Measurements from ENCODE around the gene PP2D1. TPM values are rescaled to one million over a fixed set of nuclear protein-coding genes. Genes with fewer than 3 reads are reported as not detected.

The PP2D1 gene
- polyA plus RNA-seq, 1 of the 3 experiments (the other 2 are of a cell fraction): not detected

GRCh38 chr3:20054549-20054987 lies 42.5 kb upstream of the PP2D1 start (continued):
- TF ChIP-seq FOXJ3 (CRISPR knock-in tag; IDR thresholded peaks at IDR 0.05) (no peak), RCOR1 (IDR thresholded peaks at IDR 0.05; ENCODE audit: low read length) (peak; percentile 54), GABPA (IDR thresholded peaks at IDR 0.05; ENCODE audit: low read depth) (no peak), RAD21 (IDR thresholded peaks at IDR 0.05; ENCODE audit: low read length) (no peak), TEAD4 (IDR thresholded peaks at IDR 0.05; ENCODE audit: borderline replicate concordance, insufficient read depth) (peak; percentile 94; the same call in 1 of the 2 replicates), MAX (IDR thresholded peaks at IDR 0.05; ENCODE audit: low read depth) (peak; percentile 58; the same call in 1 of the 2 replicates), JUND (IDR thresholded peaks at IDR 0.05) (peak; percentile 99), GATA2 (CRISPR knock-in tag; IDR thresholded peaks at IDR 0.05) (no peak), FOXM1 (IDR thresholded peaks at IDR 0.05; ENCODE audit: low read depth) (peak; percentile 67; the same call in 1 of the 2 replicates), RFX5 (IDR thresholded peaks at IDR 0.05; ENCODE audit: low read length) (no peak), EP300 (IDR thresholded peaks at IDR 0.05; ENCODE audit: borderline replicate concordance in 1 of 2, low read depth in 1 of 2, low read length in 1 of 2) (peak; percentile 90 to 97)

DNA sequence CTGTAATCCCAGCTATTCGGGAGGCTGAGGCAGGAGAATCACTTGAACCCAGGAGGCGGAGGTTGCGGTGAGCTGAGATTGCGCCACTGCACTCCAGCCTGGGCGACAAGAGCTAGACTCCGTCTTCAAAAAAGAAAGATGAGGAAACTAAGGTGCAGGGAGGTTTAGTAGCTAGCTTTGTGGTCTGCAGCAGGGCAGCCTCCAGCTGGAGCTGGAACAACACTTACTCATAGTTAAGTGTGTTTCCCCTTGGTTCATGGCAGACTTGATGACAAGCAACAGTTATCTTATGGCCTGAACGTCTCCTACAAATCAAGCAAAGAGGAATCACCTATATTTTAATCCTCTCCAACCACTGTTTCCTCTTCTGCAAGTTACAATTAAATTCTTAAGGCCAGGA lies 40.8 kb upstream of the PP2D1 start:
- POLR2A ChIA-PET: interaction anchor here (1.4 kb wide), 1 partner anchor 11 kb away, joined by 3 read pairs; no protein-coding TSS in a partner anchor
- no peak overlapping the region for H3K9ac ChIP-seq
- H2AFZ ChIP-seq (ENCODE audit: low read depth): no peak overlapping the region
- no peaks in the 10 kb centered on the region for H3K9me2 ChIP-seq
- no peak overlapping the region for H3K4me3 ChIP-seq (ENCODE audit: low read depth in 2 of 2, low read length in 1 of 2)
- WGBS (ENCODE audit: low lambda C conversion rate): 94% methylated on average over 7 of the region's 7 CpGs
- no peaks in the 10 kb centered on the region for H3K27me3 ChIP-seq (ENCODE audit: insufficient read depth)
- H3K4me1 ChIP-seq (ENCODE audit: control insufficient read depth in 1 of 2, insufficient read depth in 2 of 2, low read depth in 1 of 2, low read length in 1 of 2): peaks cover 17 to 48% of the 10 kb centered on the region in 2 experiments; a peak in 3 of 4 replicates
- H3K79me2 ChIP-seq (ENCODE audit: insufficient read depth): no peaks in the 10 kb centered on the region
- CTCF ChIA-PET: interaction anchor here (1.5 kb wide), 1 partner anchor 14 kb away, joined by 3 read pairs; no protein-coding TSS in a partner anchor
- no peak for DNase-seq
- H3K36me3 ChIP-seq (replicated peaks in 1 of 2; ENCODE audit: control insufficient read depth in 1 of 2, insufficient read depth in 2 of 2, low read length in 1 of 2): no peaks in the 10 kb centered on the region
- no peak overlapping the region for H3K27ac ChIP-seq (ENCODE audit: low read depth in 2 of 2, low read length in 1 of 2)
- peaks cover 13% of the 10 kb centered on the region; the same call in 1 of the 2 replicates for H4K20me1 ChIP-seq (ENCODE audit: insufficient read depth)
- H3F3A ChIP-seq (replicated peaks; ENCODE audit: insufficient read depth): peaks cover 9% of the 10 kb centered on the region
- H3K9me3 ChIP-seq: no peaks in the 10 kb centered on the region
- no peak overlapping the region for H3K4me2 ChIP-seq
- no peak for TF ChIP-seq TEAD4 (IDR thresholded peaks at IDR 0.05; ENCODE audit: borderline replicate concordance, insufficient read depth)
- TF ChIP-seq USF2 (IDR thresholded peaks at IDR 0.05; ENCODE audit: borderline replicate concordance, low read depth, low read length): no peak
- TF ChIP-seq ELF1 (IDR thresholded peaks at IDR 0.05): no peak
- TF ChIP-seq, protein P1, sequence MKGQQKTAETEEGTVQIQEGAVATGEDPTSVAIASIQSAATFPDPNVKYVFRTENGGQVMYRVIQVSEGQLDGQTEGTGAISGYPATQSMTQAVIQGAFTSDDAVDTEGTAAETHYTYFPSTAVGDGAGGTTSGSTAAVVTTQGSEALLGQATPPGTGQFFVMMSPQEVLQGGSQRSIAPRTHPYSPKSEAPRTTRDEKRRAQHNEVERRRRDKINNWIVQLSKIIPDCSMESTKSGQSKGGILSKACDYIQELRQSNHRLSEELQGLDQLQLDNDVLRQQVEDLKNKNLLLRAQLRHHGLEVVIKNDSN (IDR thresholded peaks at IDR 0.05; ENCODE audit: borderline replicate concordance, low read depth): no peak
- no peak for TF ChIP-seq RXRA (IDR thresholded peaks at IDR 0.05; ENCODE audit: borderline replicate concordance, low read depth)
- no peak for TF ChIP-seq CHD2 (IDR thresholded peaks at IDR 0.05; ENCODE audit: low read length, partially characterized antibody)
- no peak for TF ChIP-seq MAX (IDR thresholded peaks at IDR 0.05; ENCODE audit: low read depth)
- TF ChIP-seq, protein P2, sequence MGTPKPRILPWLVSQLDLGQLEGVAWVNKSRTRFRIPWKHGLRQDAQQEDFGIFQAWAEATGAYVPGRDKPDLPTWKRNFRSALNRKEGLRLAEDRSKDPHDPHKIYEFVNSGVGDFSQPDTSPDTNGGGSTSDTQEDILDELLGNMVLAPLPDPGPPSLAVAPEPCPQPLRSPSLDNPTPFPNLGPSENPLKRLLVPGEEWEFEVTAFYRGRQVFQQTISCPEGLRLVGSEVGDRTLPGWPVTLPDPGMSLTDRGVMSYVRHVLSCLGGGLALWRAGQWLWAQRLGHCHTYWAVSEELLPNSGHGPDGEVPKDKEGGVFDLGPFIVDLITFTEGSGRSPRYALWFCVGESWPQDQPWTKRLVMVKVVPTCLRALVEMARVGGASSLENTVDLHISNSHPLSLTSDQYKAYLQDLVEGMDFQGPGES (IDR thresholded peaks at IDR 0.05; ENCODE audit: low read depth, low read length): no peak
- no peak for TF ChIP-seq NRF1 (IDR thresholded peaks at IDR 0.05; ENCODE audit: low read depth, low read length)
- TF ChIP-seq FOXJ3 (CRISPR knock-in tag; IDR thresholded peaks at IDR 0.05): no peak
- TF ChIP-seq, protein P3, sequence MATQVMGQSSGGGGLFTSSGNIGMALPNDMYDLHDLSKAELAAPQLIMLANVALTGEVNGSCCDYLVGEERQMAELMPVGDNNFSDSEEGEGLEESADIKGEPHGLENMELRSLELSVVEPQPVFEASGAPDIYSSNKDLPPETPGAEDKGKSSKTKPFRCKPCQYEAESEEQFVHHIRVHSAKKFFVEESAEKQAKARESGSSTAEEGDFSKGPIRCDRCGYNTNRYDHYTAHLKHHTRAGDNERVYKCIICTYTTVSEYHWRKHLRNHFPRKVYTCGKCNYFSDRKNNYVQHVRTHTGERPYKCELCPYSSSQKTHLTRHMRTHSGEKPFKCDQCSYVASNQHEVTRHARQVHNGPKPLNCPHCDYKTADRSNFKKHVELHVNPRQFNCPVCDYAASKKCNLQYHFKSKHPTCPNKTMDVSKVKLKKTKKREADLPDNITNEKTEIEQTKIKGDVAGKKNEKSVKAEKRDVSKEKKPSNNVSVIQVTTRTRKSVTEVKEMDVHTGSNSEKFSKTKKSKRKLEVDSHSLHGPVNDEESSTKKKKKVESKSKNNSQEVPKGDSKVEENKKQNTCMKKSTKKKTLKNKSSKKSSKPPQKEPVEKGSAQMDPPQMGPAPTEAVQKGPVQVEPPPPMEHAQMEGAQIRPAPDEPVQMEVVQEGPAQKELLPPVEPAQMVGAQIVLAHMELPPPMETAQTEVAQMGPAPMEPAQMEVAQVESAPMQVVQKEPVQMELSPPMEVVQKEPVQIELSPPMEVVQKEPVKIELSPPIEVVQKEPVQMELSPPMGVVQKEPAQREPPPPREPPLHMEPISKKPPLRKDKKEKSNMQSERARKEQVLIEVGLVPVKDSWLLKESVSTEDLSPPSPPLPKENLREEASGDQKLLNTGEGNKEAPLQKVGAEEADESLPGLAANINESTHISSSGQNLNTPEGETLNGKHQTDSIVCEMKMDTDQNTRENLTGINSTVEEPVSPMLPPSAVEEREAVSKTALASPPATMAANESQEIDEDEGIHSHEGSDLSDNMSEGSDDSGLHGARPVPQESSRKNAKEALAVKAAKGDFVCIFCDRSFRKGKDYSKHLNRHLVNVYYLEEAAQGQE (IDR thresholded peaks at IDR 0.05; ENCODE audit: low read depth, low read length): no peak
- TF ChIP-seq SIN3A (IDR thresholded peaks at IDR 0.05; ENCODE audit: borderline replicate concordance, low read depth, low read length): no peak
- no peak for TF ChIP-seq TAF1 (IDR thresholded peaks at IDR 0.05; ENCODE audit: borderline replicate concordance, low read depth, low read length)
- TF ChIP-seq MXI1 (IDR thresholded peaks at IDR 0.05; ENCODE audit: low read depth, low read length): no peak
- TF ChIP-seq RAD21 (IDR thresholded peaks at IDR 0.05; ENCODE audit: low read length): no peak
- TF ChIP-seq MEF2A (IDR thresholded peaks at IDR 0.05; ENCODE audit: borderline replicate concordance, low read depth): no peak
